Ramos (cell line): Measurements from ENCODE around the gene FLNB.

Experiments
- in situ Hi-C: fragments of 300-500 bp; cut with MboI; formaldehyde crosslinking; loops from one replicate; pipeline ENCODE4 v1.14.3; 2022; ENCODE audit warnings: low sequenced_read_pairs; ENCODE audit not compliant: unreplicated experiment

Gene FLNB

DNA sequence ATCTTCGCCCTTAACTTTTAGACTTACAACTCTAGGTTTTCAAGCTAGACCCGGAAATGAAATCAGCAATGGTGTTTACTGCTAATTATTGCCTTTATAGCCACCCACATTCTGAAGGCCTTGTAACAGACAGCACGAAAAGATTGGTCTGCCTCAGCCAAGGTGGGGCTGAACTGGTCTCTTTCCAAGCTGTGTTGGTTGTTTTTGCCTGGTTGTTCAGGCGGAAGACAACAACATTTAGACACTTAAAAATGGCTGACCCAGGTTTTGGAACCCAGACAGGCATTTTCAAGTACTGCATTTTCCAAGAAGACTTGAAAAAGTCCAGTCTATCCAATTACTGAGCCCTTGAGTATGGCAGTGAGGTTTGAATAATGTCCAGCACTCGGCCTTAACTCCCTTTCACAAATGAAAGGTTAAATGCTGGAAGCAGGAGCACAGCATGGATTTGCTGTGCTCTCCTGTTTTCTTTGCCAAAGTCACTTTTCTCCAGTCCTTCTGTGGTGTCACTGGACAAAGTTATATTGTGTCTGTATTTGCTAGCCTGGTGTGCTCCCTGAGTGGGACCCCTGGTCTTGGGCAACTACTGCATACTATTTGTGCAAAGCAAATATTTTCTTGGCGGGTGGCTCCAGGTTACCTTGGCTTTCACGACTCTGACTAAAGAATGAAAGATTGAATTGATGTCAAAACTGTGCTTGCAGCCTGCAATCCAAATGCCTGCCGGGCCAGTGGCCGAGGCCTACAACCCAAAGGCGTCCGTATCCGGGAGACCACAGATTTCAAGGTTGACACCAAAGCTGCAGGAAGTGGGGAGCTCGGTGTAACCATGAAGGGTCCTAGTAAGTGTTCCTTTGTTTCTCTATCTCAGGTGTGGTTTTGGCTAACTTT lies 93.5 kb downstream of the FLNB start:
- in situ Hi-C loops = no loop called here

GRCh38 chr3:58102390-58102750 lies 94.1 kb downstream of the FLNB start:
- in situ Hi-C loops = no loop called here

GRCh38 chr3:58102976-58103451 lies 94.8 kb downstream of the FLNB start:
- in situ Hi-C loops = no loop called here

DNA sequence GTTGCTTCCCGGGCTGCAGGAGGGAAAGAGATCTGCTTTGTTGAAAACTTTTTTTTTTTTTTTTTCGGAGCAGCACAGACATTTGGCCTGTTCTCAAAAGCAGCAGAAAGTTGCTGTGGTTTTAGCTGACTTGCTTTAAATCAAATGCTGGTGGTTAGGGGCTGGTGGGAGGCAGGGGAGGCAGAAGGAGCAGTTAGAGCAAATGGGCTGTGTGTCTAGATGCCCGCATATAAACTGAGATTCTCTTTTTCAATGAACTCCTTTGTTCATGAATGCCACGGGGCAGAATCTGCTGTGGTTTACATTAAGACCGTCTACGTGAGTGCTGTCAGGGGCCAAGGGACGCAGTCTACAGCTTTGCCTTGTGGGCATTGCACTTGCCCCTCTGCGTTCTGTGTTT lies 95.9 kb downstream of the FLNB start:
- in situ Hi-C loops = no loop called here

- in situ Hi-C loops = no loop called here
Measured at GRCh38 chr3:58104712-58105111, 96.5 kb downstream of the FLNB start.

DNA sequence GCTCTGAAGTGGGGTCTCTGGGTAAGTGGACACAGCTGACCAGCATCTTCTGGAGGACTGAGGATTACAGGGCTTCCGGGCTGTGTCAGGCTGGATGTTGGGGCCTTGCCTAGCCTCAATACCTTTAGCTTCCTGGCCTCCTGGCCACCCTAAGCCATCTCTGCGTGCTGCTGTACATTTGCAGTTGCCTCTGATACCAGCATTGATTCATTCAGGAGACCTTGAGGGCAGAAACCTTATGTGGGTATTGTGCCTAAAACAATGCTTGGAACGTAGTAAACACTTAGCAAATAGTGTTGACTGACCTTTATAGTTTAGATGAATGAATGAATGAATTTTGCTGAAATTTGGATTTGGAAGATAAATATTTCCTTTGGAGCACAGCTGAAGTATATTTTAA lies 97.0 kb downstream of the FLNB start:
- in situ Hi-C loops = no loop called here

GRCh38 chr3:58106061-58106460 lies 97.8 kb downstream of the FLNB start:
- in situ Hi-C loops = no loop called here

- in situ Hi-C loops = no loop called here
Measured at GRCh38 chr3:58106640-58107039, 98.4 kb downstream of the FLNB start.

- in situ Hi-C loops = no loop called here
Measured at GRCh38 chr3:58107597-58107996, 99.4 kb downstream of the FLNB start.

DNA sequence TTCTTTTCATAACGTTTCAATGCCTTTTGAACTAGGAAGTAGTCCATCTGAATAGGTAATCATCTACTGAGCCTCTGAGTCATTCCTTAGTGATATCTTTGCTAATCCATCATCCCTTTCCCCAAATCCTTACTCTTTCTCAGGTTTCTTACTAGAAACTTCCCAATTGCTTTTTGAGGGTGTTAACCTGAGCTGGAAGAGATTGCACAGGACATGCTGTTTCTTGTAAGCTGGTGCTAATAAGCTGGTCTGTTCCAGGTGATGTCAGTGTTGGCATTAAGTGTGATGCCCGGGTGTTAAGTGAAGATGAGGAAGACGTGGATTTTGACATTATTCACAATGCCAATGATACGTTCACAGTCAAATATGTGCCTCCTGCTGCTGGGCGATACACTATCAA lies 101.5 kb downstream of the FLNB start:
- in situ Hi-C loops = no loop called here

GRCh38 chr3:58111513-58112184 lies 103.4 kb downstream of the FLNB start:
- in situ Hi-C loops = no loop called here

GRCh38 chr3:58112185-58112535 lies 103.9 kb downstream of the FLNB start:
- in situ Hi-C loops = no loop called here

DNA sequence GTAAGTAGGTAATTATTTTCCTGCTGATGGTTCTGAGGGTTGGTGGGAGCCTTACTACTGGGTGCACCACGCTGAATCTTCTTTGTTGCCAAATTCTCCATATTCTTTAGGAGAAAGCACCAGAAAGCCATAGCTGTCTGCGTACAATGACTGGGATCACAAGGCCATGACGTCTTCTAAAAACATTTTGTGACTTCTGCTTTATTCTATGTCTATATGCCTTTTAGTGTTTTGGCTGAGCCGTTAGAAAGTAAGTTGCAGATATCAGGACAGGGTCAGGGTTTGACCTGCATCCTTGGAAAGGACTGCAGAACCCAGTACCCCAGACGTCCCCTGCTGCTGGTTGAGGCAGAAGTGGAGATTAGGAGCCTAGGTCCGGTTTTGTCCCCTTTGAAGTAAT lies 107.0 kb downstream of the FLNB start:
- in situ Hi-C loops = no loop called here

DNA sequence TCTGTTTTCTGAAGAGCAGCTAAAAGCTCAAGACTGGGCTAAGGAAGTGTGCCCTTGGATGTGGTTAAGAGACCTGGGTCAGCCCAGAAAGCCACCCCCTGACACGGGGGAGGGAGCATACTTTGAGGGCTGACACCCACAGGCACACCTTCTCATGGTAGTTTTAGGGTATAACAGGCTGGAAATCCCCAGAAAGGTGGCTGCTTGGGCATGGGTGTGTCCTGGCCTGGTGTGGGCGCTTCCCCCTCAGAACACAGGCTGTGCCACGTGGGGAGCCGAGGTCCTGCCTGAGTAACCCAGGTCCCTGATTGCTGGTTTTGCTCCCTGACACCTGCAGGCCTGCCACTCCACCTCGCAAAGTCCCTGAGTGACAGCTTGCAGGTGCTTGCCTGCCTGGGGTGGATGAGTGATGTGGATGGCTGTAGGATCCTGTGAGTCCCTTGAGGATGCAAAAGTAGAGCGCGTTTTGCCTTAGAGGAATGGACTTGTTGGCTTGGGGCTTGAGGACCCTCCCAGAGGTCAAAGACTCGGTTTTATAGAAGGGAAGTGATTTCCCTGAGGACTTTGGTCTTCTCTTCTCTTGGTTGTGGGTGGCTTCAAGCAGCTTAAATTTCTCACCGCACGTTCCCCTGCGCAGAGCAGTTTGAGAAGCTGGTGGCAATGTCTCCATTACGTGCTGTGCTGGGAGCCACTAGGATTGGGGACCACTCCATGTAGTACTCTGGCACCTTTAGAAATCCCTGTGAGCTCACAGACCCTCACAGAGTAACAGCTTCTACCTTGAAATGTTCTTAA lies 108.1 kb downstream of the FLNB start:
- in situ Hi-C loops = no loop called here

DNA sequence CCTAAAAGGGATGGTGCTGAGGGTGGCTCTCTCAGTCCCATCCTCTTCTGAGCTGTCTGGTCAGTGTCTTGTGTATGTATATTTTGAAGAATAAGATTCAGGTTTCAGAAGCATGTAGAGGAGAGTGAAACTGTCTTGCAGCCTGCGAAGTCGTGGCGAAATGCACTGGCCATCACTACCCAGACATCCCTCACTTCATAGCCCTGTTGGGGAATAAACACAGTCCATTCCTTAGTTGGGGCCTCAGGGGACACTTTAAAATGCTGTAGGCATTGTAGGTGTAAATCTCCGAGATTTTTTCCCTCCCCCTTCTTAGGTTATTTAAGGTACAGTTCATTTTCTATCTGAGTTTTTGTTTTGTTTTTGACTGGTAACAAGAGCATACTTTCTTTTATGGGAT lies 108.8 kb downstream of the FLNB start:
- in situ Hi-C loops = no loop called here

DNA sequence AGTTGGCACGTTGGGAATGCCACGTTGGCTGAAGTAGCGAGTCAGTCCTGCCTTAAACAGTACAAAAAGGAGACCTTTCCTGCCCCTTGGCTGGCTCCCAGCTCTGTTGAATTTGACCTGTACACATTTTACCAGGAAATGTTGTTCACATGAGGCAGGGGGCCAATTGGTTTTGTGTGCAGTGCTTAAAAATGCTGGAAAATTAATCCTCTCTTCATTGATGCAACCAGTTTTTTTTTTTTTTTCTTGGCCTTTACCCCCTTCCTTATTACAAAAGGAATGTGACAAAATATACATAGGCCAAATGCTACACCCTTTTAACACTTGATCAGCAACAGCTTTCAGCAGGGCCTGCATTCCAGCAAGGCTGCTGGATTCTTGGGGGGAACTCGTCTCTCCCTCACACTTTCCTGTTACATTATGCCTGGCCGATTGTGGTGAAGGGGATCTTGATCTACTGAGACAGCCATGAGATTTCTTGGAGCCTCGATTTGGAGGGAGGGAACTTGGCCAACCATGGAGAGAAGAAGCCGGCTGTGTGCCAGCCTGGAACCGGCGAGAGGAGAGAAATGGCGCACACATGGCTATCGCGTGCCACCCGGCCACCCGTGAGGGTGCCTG lies 109.4 kb downstream of the FLNB start:
- in situ Hi-C loops = no loop called here

DNA sequence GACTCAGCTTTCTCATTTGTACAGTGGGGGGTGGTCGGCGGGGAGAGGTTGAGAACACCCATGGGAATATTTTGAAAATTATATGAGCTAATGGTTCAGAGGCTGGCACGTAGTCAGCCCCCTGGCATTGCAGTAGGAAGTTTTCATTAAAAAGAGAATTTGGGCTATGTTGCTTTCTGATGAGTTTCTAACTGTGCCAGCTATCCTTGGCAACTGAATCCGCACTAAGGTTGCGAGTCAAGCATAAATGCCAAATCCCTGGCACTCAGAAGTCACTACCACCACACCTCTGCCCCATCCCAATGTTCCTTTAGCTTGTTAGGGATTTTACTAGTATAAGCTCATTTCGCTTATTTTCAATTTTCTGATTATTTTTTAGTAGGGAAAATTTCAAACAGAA lies 111.0 kb downstream of the FLNB start:
- in situ Hi-C loops = no loop called here

DNA sequence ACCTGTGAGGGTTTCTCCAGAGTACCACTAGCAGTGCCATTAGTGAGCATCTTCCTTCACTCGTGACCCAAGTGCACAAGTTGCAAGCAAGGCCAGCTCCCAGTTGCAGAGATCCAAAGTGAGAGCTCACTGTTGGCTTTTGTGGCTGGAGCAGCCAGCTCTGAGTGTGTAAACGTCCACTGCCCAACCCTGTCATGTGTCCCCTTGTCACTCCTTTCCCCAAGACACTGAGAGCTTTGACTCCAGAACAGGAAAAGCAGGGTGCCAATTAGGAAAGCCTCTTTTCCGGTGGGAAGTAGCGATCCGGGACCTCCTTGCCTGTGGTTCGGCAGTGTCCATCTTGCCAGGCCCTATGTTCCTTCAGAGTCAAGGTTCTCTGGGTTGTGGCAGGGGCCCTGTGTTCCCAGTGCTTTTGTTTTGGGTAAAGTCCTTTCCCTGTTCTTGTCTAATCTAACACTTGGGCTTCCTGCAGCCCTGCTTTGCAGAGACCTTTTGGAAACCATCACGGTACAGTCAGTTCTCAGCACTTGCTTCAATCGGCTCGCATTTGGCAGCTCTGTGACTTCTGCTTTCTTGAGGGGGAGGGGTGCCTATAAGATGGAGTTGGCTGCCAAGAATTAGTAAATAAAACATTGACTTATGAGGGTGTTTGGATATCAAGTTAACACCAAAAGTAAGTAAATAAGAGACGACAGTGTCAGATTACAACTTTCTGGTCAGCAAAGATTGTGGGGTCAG lies 112.0 kb downstream of the FLNB start:
- in situ Hi-C loops = no loop called here

DNA sequence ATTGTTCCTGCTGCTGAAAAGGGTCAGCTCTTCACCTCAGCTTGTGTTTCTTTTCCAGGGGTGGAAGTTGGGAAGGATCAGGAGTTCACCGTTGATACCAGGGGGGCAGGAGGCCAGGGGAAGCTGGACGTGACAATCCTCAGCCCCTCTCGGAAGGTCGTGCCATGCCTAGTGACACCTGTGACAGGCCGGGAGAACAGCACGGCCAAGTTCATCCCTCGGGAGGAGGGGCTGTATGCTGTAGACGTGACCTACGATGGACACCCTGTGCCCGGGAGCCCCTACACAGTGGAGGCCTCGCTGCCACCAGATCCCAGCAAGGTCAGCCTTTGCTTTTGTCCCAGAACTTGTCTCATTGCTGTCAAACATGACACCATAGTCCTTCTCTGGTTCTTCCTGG lies 113.0 kb downstream of the FLNB start:
- in situ Hi-C loops = no loop called here
